Mucosa of stomach (tissue), 1 donor: ENCODE data around the gene TBC1D20.
"Not testable (repeated sequence)": the region's sequence is repeated elsewhere in the genome, so short reads cannot be mapped to it uniquely, and the experiment has no call there.

Source experiments
- H3K27me3 ChIP-seq: one replicate; pipeline ENCODE4 v1.7.0; 2013; ENCODE audit warnings: mild to moderate bottlenecking, low read length; ENCODE audit not compliant: control insufficient read depth, insufficient read depth
- H3K36me3 ChIP-seq: one replicate; pipeline ENCODE4 v1.7.0; 2013; ENCODE audit warnings: low read length; ENCODE audit not compliant: control insufficient read depth, insufficient read depth
- H3K4me1 ChIP-seq: one replicate; pipeline ENCODE4 v1.7.0; 2013; ENCODE audit warnings: mild to moderate bottlenecking, low read length; ENCODE audit not compliant: control insufficient read depth, insufficient read depth
- H3K4me3 ChIP-seq: one replicate; pipeline ENCODE4 v1.7.0; 2013; ENCODE audit warnings: low read length
- H3K9ac ChIP-seq: one replicate; pipeline ENCODE4 v1.7.0; 2013; ENCODE audit warnings: mild to moderate bottlenecking, low read length, moderate library complexity
- H3K9me3 ChIP-seq: one replicate; pipeline ENCODE4 v1.7.0; 2013; ENCODE audit warnings: mild to moderate bottlenecking, low read length, moderate library complexity; ENCODE audit not compliant: control insufficient read depth
- donor health status: Pancreatic carcinoma.

TBC1D20 gene

DNA sequence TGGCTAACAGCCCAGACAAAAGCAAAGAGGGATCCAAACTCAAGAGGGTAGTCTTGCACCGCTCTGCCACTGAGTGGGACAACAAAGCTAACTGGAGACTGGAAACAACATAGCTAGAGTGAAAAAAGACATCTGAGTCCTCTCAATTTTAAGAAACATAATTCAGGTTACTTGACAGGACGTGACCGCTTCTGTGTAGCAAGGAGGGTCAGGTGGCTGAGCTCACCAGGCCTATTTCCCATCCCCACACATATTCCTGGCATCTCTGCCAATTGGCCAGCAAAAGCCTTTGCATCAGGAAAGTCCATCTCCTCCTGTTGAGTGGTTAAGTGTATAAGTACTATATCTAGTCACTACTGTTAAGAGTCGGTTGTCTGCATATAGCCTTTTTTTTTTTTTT lies 25.3 kb upstream of the TBC1D20 start:
- Histone ChIP-seq H3K9me3 (no peaks in the 10 kb centered on the region), H3K4me3 (no peak overlapping the region), H3K27me3 (no peaks in the 10 kb centered on the region), H3K36me3 (peaks cover 14% of the 10 kb centered on the region), H3K9ac (no peak overlapping the region), H3K4me1 (no peaks in the 10 kb centered on the region)

- no peak overlapping the region for H3K9ac ChIP-seq
- peaks cover 14% of the 10 kb centered on the region for H3K36me3 ChIP-seq
- no peak overlapping the region for H3K4me3 ChIP-seq
- no peaks in the 10 kb centered on the region for H3K4me1 ChIP-seq
- H3K27me3 ChIP-seq = no peaks in the 10 kb centered on the region
- no peaks in the 10 kb centered on the region for H3K9me3 ChIP-seq
Measured at GRCh38 chr20:483815-484644, 21.7 kb upstream of the TBC1D20 start.

- no peak overlapping the region for H3K4me3 ChIP-seq
- no peaks in the 10 kb centered on the region for H3K27me3 ChIP-seq
- peaks cover under 1% of the 10 kb centered on the region for H3K36me3 ChIP-seq
- no peaks in the 10 kb centered on the region for H3K9me3 ChIP-seq
- H3K9ac ChIP-seq = no peak overlapping the region
- no peaks in the 10 kb centered on the region for H3K4me1 ChIP-seq
Measured at GRCh38 chr20:481167-481566, 18.8 kb upstream of the TBC1D20 start.

DNA sequence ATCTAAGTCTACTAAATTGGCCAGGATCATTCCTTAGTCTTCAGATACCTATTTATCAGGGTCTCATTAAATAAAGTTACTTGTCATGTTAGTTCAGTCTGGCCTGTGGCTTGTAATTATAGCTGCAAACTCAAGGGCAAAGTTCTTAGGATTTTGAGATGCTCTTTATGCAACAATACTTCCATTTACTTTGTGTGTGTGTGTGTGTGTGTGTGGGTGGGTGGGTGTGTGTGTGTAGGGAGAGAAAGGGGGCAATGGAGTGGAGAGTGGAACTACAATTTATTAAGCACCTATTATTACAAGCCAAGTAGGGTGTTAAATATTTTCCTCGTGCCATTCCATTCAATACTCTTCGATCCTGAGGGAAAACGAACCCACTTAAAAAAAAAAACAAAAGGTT lies 17.7 kb upstream of the TBC1D20 start:
- Histone ChIP-seq H3K4me3 (no peak overlapping the region), H3K9ac (no peak overlapping the region), H3K4me1 (no peaks in the 10 kb centered on the region), H3K27me3 (no peaks in the 10 kb centered on the region), H3K9me3 (no peaks in the 10 kb centered on the region), H3K36me3 (no peaks in the 10 kb centered on the region)

DNA sequence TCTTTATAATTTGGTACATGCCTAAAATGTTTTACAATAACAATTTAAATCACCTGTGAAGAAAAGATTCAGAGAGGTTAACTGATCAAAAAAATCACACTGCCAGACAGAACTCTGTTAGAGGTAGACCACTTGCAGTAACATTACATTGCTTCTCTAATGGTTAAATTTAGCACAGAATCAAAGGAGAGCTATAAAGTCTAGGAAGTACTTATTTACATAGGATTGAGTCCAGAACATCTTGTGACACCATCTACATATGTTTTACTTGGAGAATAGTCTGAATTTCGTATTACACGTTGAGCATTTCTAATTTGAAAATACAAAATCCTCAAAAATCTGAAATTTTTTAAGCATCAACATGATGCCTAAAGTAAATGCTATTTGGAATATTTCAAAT lies 17.2 kb upstream of the TBC1D20 start:
- Histone ChIP-seq H3K36me3 (no peaks in the 10 kb centered on the region), H3K9me3 (no peaks in the 10 kb centered on the region), H3K9ac (no peak overlapping the region), H3K4me3 (no peak overlapping the region), H3K4me1 (no peaks in the 10 kb centered on the region), H3K27me3 (no peaks in the 10 kb centered on the region)

GRCh38 chr20:478949-479429 lies 16.7 kb upstream of the TBC1D20 start:
- no peaks in the 10 kb centered on the region for H3K36me3 ChIP-seq

GRCh38 chr20:478010-478948 lies 15.9 kb upstream of the TBC1D20 start:
- no peak overlapping the region for H3K4me3 ChIP-seq
- no peaks in the 10 kb centered on the region for H3K4me1 ChIP-seq
- H3K36me3 ChIP-seq = no peaks in the 10 kb centered on the region
- no peak overlapping the region for H3K9ac ChIP-seq
- no peaks in the 10 kb centered on the region for H3K9me3 ChIP-seq
- no peaks in the 10 kb centered on the region for H3K27me3 ChIP-seq

More at GRCh38 chr20:478949-479429, 16.7 kb upstream of the TBC1D20 start:
- no peak overlapping the region for H3K4me3 ChIP-seq
- no peaks in the 10 kb centered on the region for H3K27me3 ChIP-seq
- H3K9me3 ChIP-seq = no peaks in the 10 kb centered on the region
- H3K9ac ChIP-seq = no peak overlapping the region
- H3K4me1 ChIP-seq = no peaks in the 10 kb centered on the region

DNA sequence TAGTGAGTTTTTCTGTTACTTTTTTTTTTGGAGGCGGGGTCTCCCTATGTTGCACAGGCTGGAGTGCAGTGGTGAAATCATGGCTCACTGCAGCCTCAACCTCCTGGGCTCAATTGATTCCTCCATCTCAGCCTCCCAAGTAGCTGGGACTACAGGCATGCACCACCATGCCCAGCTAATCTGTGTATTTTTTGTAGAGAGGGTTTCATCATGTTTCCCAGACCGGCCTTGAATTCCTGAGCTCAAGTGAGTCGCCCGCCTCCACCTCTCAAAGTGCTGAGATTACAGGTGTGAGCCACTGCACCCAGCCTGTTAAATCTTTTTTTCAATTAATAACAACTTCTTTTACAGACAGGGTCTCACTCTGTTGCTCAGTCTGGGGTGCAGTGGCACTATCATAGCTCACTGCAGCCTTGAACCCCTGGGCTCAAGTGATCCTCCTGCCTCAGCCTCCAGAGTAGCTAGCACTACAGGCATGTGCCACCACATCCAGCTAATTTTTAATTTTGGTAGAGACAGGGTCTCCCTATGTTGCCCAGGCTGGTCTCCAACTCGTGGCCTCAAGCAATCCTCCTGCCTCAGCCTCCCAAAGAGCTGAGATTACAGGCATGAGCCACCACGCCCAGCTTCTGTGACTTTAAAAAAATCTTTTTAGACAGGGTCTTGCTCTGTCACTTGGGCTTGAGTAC lies 14.4 kb upstream of the TBC1D20 start:
- H3K4me1 ChIP-seq, H3K36me3 ChIP-seq, H3K27me3 ChIP-seq, H3K9ac ChIP-seq, H3K4me3 ChIP-seq, H3K9me3 ChIP-seq: not testable (repeated sequence)

DNA sequence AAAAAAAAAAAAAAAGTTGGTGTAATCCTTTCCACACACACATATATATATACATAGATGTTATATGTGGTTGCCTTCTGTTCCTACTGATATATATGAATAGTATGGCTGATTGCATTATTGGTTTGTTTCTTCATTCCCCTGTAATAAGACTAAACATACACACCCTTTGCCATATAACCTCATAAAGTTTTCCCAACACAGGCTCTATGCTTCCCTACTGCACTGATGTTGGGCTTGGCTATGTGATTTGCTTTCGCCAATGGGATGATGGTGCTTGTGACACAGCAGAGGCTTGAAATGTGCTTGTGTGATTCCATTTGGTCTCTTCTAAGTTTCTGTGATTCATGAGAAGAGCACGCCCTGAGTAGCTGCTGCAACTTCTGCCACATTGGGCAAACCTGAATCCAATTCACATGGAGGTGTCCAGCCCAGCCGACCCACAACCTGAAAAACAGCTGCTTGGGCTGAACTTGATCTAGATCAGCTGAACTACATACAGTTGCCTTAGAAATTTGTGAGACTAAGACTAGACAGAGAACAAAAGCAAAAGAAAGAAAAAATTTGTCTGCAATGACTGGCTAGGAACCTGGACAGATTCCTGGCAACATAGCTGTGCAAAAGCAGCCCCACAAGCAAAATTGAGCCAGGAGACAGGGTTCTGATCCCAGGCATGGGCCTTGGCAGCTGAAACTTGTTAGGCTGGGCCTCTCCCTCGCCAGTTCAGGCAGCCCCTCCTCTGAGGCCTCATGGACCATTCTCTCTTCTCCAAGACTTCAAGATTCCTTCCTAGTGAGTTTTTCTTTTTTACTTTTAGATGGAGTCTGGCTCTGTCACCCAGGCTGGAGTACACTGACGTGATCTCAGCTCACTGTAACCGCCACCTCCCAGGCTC lies 13.4 kb upstream of the TBC1D20 start:
- Histone ChIP-seq H3K9me3 (peaks cover 6% of the 10 kb centered on the region), H3K9ac (no peak overlapping the region), H3K4me3 (no peak overlapping the region), H3K27me3 (no peaks in the 10 kb centered on the region), H3K4me1 (no peaks in the 10 kb centered on the region), H3K36me3 (no peaks in the 10 kb centered on the region)

- Histone ChIP-seq H3K9me3 (peaks cover 6% of the 10 kb centered on the region), H3K9ac (no peak overlapping the region), H3K4me3 (no peak overlapping the region), H3K36me3 (no peaks in the 10 kb centered on the region), H3K4me1 (no peaks in the 10 kb centered on the region), H3K27me3 (no peaks in the 10 kb centered on the region)
Measured at GRCh38 chr20:474581-474980, 12.2 kb upstream of the TBC1D20 start.

GRCh38 chr20:472889-473292 lies 10.6 kb upstream of the TBC1D20 start:
- no peaks in the 10 kb centered on the region for H3K36me3 ChIP-seq
- no peak overlapping the region for H3K9ac ChIP-seq
- H3K9me3 ChIP-seq = peaks cover 6% of the 10 kb centered on the region
- no peaks in the 10 kb centered on the region for H3K27me3 ChIP-seq
- no peak overlapping the region for H3K4me3 ChIP-seq
- no peaks in the 10 kb centered on the region for H3K4me1 ChIP-seq
